ENCODE data around the gene DLGAP3. TPM values are rescaled to one million over a fixed set of nuclear protein-coding genes. Genes with fewer than 3 reads are reported as not detected.

Gene DLGAP3
- total and polyA plus RNA-seq, 2 of the 13 experiments (the other 11 are each of a cell fraction or from before 2014, with no cell fraction given) = 0.03 to 0.04 TPM

- peak; percentile 92 for TF ChIP-seq REL (CRISPR knock-in tag; conservative IDR thresholded peaks at IDR 0.05)
- TF ChIP-seq TFDP2 (CRISPR knock-in tag; IDR thresholded peaks at IDR 0.05) = peak; percentile 78; the same call in 1 of the 2 replicates
- no peak for TF ChIP-seq ZNF446 (CRISPR knock-in tag; IDR thresholded peaks at IDR 0.05)
- TF ChIP-seq FOSL1 (CRISPR knock-in tag; IDR thresholded peaks at IDR 0.05; ENCODE audit: borderline replicate concordance) = no peak
- peak; percentile 40; the same call in 1 of the 2 replicates for TF ChIP-seq SP4 (CRISPR knock-in tag; IDR thresholded peaks at IDR 0.05)
- no peak for TF ChIP-seq NFIB (CRISPR knock-in tag; IDR thresholded peaks at IDR 0.05; ENCODE audit: borderline replicate concordance)
- TF ChIP-seq MTERF4 (CRISPR knock-in tag; IDR thresholded peaks at IDR 0.05) = no peak
- no peak for TF ChIP-seq PRPF4 (IDR thresholded peaks at IDR 0.05; ENCODE audit: low read depth, low read length, poor library complexity, severe bottlenecking)
- TF ChIP-seq ZNF639 (CRISPR knock-in tag; conservative IDR thresholded peaks at IDR 0.05) = peak; percentile 94
- TF ChIP-seq ZBTB38 (CRISPR knock-in tag; IDR thresholded peaks at IDR 0.05) = peak; percentile 69; the same call in 1 of the 2 replicates
- peak; percentile 87 for TF ChIP-seq KMT2A (CRISPR knock-in tag; IDR thresholded peaks at IDR 0.05)
- no peak for TF ChIP-seq DZIP1 (CRISPR knock-in tag; IDR thresholded peaks at IDR 0.05)
- no peak for TF ChIP-seq MZF1 (CRISPR knock-in tag; IDR thresholded peaks at IDR 0.05; ENCODE audit: borderline replicate concordance)
- TF ChIP-seq SIX1 (CRISPR knock-in tag; IDR thresholded peaks at IDR 0.05; ENCODE audit: borderline replicate concordance) = no peak
- TF ChIP-seq SALL2 (CRISPR knock-in tag; IDR thresholded peaks at IDR 0.05) = peak; percentile 83
- TF ChIP-seq ZNF563 (CRISPR knock-in tag; IDR thresholded peaks at IDR 0.05) = 0 out of 2 replicates have a peak, but pooled peaks have one; percentile 46
- TF ChIP-seq ZIK1 (CRISPR knock-in tag; IDR thresholded peaks at IDR 0.05; ENCODE audit: borderline replicate concordance, low read depth) = no peak
- no peak for TF ChIP-seq IKZF4 (CRISPR knock-in tag; IDR thresholded peaks at IDR 0.05; ENCODE audit: borderline replicate concordance, low read depth, not compliant biosample characterization)
- TF ChIP-seq RBAK (CRISPR knock-in tag; IDR thresholded peaks at IDR 0.05) = no peak
- TF ChIP-seq TGIF2 (CRISPR knock-in tag; IDR thresholded peaks at IDR 0.05) = peak; percentile 81; the same call in 1 of the 2 replicates
- TF ChIP-seq NFIC (IDR thresholded peaks at IDR 0.05; ENCODE audit: low read length) = no peak
- no peak for TF ChIP-seq SYNCRIP (IDR thresholded peaks at IDR 0.05; ENCODE audit: insufficient read depth, low read depth, low read length)
- TF ChIP-seq ZNF441 (CRISPR knock-in tag; IDR thresholded peaks at IDR 0.05; ENCODE audit: borderline replicate concordance) = peak; percentile 82; the same call in 1 of the 2 replicates
- TF ChIP-seq ZNF160 (CRISPR knock-in tag; IDR thresholded peaks at IDR 0.05) = peak; percentile 78; the same call in 1 of the 2 replicates
Measured at GRCh38 chr1:34859446-34860200, 69.8 kb downstream of the DLGAP3 start, which contains the start of gene SMIM12 (continued).

All from HepG2 (cell line).